Endothelial cell of umbilical vein (primary cell): ENCODE measurements around the gene ATF3.

Source experiments
- CTCF ChIP-seq, 2 donors: IDR thresholded peaks; 1 replicate in 1 of 2; 2 replicates in 1 of 2; pipeline ENCODE4 v1.5.1; 2011; ENCODE audit warnings: low read length in 2 of 2, mild to moderate bottlenecking in 2 of 2, moderate library complexity in 2 of 2, control low read depth in 1 of 2, inconsistent platforms in 1 of 2, low read depth in 1 of 2; ENCODE audit not compliant: insufficient read depth in 1 of 2; ENCODE audit errors: extremely low read depth in 1 of 2
- EZH2 ChIP-seq: IDR thresholded peaks from 2 replicates; pipeline ENCODE4 v1.6.1; 2012; ENCODE audit warnings: borderline replicate concordance, low read depth, mild to moderate bottlenecking, moderate library complexity, low read length, inconsistent platforms; ENCODE audit not compliant: severe bottlenecking
- FOS ChIP-seq: IDR thresholded peaks from 2 replicates; pipeline ENCODE4 v1.6.1; 2011; ENCODE audit warnings: mild to moderate bottlenecking, low read length, moderate library complexity, borderline replicate concordance; ENCODE audit not compliant: insufficient read depth
- JUN ChIP-seq: IDR thresholded peaks from 2 replicates; pipeline ENCODE4 v1.6.1; 2011; ENCODE audit warnings: borderline replicate concordance, low read depth; ENCODE audit not compliant: insufficient read length, insufficient read depth
- POLR2A ChIP-seq: IDR thresholded peaks from 2 replicates; pipeline ENCODE4 v1.6.1; 2012; ENCODE audit warnings: low read depth, mild to moderate bottlenecking, control low read depth, low read length

- TF ChIP-seq EZH2 (no peak), CTCF (IDR thresholded peaks at IDR 0.05; ENCODE audit: extremely low read depth in 1 of 2, insufficient read depth in 1 of 2, low read depth in 1 of 2, low read length in 2 of 2) (no peak), POLR2A (no peak), JUN (no peak), FOS (no peak)
Observed at GRCh38 chr1:212610575-212610967, 2.0 kb downstream of the ATF3 start.
